OCI-LY1 (cell line): ENCODE measurements around the gene ABLIM1.

ENCODE experiments used
- CTCF ChIP-seq: fragments of 200-600 bp; sonication (generic), shearing (Covaris generic); IDR thresholded peaks from 2 replicates; pipeline ENCODE4 v1.5.1; 2017; ENCODE audit warnings: mild to moderate bottlenecking, antibody characterized with exemption, low read length, moderate library complexity, mixed read lengths
- EZH2 ChIP-seq: fragments of 200-600 bp; sonication (generic), shearing (Covaris generic); IDR thresholded peaks from 2 replicates; pipeline ENCODE4 v1.8.0; 2017; ENCODE audit warnings: borderline replicate concordance, mixed run types, mild to moderate bottlenecking, antibody characterized with exemption, low read length, moderate library complexity, mixed read lengths

DNA sequence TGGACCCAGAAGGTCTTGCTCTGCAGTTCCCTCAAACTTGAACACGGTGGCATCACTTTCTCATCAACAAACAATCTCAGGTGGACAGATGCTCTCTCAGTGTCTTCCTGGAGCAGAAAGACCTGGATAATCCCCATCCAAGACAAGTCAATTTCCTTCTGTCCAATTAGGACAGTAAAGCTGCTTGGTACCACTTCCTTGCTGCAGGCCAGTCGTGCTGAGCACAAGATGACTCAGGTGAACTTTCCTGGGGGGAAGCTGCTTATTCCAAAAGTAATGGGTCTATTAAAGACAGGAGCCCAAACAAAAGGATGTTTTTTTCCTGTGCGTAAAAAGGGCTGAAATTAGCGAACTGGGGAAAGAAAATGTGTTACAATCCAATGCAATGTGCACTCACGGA, 146.2 kb downstream of the ABLIM1 start:
- no peak for TF ChIP-seq CTCF
- no peak for TF ChIP-seq EZH2
